GM10847 (cell line): ENCODE measurements around the gene MPP1.

ENCODE experiments used
- POLR2A ChIP-seq: IDR thresholded peaks from 2 replicates; pipeline ENCODE4 v1.6.1; 2011; ENCODE audit not compliant: insufficient read length; ENCODE audit errors: extremely low read depth

MPP1 gene

DNA sequence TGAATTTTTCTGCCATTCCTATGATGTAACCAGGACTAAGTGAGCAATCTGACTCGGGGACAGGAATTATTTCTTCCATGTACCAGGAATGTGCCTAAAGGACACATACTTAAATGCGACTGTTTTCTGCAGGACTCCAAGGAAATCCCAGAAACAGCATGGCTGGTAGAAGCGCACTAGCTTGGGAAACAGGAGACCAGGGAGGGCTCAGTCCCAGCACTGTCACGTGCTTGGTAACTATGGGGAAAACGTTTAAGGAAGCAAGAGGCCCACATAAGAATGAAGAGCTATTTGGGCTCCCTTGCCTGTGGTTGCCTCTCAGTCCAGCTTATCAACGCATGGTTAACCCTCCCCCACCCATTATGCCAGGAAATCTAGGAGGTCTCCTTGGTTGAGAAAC, 19.6 kb downstream of the MPP1 start:
- no peak for TF ChIP-seq POLR2A

DNA sequence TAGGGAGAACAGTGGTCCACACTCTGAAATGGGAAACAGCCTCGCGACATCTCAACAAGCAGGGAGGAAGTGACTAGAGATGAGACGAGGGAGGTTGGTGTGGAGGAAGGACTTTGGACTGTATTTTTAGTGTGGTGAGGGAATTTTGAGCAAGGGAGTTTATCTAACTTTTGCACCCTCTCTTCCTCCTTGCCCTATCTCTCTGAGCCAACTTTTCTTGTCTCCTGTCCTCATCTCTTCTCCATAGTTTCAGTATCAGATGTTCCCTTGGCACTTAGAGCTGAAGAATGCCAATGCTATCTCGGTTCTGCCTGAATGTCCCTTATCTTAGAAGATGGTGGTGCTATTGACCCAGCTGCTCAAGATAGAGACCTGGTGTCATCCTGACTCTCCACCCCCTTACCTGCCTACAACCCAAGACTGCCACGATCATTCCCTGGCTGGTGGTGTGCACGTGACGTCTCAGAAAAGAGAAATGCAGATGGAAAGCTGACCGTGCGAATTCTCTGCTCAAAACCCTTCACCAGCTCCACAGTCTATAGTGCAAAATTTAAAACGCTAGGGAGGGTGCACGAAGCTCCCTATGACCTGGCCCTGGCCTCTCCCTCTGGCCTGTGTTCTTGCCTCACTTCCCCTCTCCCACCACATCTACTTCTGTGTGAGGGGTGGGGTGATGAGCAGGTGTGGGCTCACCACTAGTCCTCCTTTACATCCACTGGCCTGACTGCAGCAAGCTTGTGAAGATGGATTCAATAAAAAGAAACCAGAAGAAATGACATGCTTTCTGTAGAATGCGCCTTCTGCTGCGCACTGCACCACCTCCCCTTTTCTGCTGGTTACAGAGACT, 20.9 kb downstream of the MPP1 start:
- no peak for TF ChIP-seq POLR2A

DNA sequence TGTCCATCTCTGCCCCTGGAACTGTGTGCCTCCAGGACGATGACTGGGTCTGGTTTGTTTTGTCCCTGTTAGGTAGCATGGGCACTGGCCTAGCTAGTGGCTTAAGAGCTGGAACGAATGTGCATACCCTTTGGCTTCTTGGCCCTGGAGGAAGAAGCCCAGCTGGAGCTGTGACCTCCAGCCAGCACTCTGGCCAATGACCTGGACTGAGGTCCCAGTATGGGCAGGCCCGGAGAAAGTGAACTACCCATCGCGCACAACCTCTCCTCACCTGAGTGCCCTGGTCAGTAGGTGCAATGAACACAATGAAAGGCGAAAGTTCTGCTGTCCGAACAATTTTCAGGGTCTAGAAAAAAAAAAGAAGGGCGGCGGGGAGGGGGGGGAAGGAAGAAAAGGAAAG, 24.3 kb downstream of the MPP1 start:
- TF ChIP-seq POLR2A: no peak

DNA sequence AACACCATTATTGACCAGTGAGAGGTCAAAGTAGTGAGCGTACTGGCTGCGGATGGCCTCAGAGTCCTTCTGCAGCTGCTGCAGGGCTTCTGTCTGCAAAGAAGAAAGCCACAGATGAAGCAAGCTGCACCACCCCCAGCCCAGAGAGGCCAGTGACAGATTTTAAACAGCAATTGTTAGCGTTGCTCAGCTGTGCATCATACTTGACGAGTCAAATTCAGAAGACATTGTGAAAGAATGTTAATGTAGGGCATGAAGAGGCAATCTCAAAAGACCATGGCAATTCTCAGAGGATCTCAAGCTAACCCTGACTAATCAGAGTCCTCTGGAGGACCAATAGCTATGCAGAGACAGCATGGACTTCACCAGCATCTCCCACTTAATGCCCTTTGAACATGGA, 26.0 kb downstream of the MPP1 start:
- no peak for TF ChIP-seq POLR2A

DNA sequence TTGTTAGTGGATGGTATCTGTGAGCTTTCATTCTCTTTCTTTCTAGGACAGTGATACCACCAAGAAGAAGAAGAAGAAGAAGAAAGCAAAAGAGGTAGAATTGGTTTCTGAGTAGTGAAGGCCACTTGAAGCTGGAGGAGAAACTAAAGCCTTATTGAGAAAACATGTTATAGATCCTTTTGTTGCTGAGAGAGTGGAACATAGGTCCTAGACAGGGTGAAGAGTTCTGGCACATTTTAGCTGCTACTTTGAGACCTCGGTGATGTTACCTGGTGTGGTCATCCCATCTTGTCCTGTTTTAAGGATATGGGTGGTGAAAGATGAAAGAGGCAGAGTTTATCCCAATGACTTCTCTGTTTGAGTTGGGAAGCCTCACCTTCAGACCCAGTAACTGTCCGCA, 28.5 kb downstream of the MPP1 start:
- no peak for TF ChIP-seq POLR2A

DNA sequence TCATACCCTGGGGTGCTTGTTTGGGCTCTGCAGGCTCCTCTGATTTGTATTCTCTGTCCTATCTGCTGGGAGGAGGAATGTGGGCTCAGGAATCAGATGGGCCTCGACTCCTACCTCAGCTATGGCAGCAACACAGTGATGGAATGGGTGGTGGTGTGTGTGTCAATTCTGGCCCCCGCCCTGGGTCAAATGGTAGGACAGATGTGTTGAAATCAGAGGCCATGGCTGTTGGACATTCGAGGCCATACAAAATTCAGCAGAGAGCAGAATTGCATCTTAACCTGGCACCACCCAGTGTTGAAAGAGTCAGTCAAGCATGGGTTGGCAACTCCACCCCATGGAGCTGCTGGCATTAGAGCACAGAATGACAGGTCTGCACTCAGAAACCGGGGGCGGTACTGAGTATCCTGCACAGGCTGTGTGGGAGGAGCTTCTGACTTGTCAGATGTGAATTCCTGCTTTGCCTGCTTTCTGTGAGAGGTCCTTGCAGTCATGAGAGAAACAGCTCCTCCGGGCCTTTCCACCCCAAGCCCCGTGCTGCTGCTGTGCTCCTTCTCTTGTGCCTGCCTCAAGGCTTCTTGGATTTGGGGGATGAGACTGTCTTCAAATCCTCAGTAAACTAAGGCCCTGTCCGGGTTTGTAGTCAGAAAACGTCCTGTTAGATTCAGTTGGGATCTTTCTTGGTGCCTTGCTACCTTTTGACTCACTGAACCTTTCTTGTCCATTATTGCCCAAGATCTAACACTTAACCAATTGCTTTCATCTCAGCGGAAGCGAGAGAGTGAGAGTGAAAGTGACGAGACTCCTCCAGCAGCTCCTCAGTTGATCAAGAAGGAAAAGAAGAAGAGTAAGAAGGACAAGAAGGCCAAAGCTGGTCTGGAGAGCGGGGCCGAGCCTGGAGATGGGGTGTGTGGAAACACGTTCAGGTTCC, 29.6 kb downstream of the MPP1 start:
- TF ChIP-seq POLR2A: no peak

DNA sequence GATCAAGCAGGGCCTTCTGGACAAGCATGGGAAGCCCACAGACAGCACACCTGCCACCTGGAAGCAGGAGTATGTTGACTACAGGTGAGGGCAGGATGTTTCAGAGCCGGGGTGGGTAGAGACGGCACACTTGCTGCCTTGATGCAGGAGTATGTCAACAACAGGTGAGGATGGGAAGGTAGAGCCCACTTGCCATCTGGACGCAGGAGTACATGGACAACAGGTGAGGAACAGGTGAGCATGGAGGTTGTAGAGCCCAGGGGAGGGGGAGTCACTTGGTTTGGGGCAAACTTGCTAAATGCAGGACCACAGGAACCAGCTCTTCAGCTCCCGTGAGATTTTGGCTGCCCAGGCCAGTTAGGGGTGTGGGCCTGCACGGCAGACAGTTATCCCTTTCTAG, 30.7 kb downstream of the MPP1 start:
- TF ChIP-seq POLR2A: no peak

DNA sequence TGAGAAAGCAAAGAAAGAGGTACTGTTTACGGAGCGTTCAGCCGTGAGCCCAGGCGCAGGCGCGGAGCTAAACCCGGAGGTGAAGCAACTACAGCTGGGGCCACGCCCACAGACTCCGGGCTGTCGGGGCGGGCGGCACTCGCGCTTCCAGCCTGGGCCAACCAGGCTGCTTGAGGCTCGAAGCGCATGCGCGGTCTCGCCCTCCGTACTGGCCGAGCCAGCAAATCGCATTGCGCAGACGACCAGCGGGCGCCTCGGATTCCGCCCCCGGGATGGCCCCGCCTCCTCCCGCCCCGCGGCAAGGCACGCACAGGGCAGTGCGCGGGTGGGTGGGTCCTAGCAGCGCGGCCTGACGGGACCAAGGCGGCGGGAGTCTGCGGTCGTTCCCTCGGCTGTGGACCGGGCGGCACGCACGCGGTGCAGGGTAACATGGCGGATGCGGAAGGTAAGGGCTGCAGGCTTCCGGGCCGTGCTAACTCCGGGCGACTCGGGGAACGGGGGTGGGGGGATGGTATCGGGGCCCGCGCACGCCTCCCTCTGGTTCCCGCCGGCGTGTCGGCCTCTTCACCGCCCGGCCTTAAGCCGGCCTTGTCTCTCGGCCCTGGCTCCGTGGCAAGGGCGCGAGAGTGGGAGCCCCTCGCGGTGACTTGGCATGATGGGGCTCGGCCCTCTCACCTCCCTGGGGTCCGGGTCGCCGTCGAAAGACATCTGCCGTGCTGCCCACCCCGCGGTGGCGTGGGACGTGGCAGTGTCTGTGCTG, 42.6 kb downstream of the MPP1 start, which contains the start of gene DKC1:
DKC1 (plus strand) TSS at position 328 of the 760 bp plus-strand sequence; CDS start at position 430, 102 bp downstream.
- peak; percentile 72 for TF ChIP-seq POLR2A

DNA sequence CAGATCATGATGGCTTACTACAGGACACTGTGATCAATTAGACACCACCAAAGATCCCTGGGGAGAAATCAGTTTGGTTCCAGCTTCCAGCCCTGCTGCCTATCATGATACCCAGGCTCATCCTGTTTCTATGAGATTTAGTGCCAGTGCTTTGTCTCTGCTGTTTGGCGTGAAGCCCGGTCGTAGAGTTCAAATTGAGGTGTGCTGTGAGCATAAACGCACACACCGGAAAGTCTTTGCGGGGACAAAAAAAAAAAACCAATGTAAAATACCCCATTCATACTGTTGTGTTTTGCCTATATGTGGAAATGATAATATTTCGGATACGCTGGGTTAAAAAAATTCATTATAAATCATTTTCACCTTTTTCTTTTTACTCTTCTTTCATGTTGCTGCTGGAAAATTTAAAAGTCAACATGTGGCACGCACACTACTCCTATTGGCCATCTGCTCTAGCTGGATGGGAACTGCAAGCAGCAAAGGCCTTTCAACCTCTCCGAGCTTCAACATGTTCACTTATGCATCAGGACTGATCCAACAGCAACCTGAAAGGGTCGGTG, 43.2 kb downstream of the MPP1 start:
- TF ChIP-seq POLR2A: no peak

DNA sequence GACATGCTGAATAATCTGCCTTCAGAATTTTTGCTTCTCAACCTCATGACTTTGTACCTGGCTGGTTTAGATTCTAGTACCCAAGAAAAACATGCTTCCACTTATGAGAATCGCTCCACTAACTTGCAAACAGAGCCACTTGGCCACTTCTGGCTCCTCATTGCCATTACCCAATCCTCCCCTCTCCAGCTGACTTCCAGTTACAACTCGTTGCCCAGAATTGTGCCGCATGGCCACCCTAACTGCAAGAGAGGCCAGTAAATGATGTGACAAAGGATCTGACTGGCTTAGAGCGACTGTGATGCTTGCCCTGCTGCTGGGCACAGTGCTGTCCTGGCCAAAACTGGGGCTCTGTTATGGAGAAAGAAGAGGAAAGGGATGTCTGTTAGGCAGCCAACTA, 46.6 kb downstream of the MPP1 start:
- TF ChIP-seq POLR2A: no peak

DNA sequence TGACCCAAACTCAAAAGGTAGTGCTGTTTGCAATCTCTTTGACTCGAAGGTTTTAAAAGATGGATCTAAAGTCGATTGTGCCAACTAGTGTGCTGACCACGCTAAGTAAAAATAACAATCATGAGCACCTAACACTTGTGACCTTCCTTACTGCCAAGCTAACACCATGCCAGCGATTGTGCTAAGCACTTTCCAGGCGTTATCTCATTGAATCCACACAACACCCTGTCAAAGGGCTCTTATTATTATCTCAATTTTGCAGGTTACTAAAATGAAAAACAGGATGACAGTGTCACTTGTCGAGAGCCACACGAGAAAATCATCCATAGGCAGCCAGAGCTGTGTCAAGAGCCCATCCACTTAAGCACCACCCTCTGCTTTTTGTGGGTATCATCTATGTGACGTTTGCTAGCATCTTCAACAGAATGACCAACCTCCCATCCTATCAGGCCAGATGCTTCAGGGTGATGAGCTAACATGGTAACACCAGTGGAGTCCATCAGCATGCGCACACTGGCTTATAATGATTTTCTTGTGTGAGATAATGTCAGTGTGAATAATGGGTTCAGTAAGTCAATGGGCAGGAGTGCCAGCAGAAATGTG, 53.5 kb downstream of the MPP1 start:
- no peak for TF ChIP-seq POLR2A

DNA sequence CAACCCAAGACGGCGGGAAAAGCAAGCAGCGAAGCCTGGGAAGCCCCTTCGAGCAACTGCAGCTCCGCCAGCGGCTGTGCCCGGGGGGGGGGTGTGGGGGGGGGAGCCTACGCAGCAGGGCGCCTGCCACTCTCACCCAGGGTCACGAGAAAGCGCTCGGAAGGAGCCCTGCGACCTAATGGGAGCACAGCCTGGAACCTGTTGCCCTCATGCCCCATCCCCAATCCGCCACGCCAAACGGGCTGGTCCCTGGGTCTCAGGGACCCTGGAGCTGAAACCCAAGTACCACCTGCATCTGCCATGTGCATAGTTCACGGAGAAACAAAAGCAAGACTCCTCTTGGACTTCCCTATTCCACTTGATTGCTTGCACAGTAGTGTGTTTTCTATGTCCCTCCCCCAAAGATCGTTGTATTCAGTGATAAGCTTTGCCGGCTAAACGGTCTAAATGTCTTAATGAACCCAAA, 54.0 kb downstream of the MPP1 start:
- TF ChIP-seq POLR2A: no peak

DNA sequence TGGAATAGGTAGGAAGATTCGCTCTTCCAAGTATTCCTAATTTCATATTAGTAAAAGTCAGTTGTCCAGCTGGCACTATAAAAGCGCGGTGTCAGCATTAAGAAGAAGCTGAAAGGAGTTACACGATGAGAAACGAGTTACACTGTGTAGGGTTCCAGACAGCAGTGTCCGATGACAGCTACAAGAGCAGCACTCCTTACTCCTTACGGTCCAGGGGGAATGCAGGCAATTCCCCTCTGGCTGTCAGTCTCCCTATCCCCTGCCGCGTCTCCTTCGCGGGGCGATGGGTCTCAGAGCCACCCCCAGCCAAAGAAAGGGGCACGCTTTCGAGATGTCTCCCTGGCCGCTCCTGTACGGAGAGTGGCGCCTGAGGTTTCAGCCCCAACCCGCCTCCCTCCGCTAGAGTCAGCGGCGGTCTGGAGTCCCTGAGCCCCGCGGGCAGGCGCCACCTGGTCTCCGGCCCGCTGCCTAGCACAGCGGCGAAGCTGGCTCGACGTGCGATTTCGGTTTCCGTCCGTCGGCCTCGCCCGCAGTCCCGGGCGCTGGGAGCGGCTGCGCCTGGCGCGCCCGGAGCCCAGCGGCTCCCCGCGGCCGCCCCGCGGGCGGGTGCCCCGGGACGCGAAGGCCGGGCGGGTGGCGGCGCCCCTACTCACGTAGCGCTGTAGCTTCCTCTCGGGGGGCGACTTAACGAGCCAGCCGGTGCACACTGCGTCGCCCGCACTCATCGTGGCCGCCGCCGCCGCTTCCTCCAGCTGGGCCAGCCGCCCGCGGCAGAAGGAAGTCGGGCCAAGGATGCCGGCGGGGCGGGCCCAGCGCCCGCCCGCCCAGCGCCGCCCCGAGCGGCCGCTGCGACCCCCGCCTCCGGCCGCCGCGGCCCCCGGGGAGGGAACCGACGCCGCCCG, 54.7 kb downstream of the MPP1 start, which contains the start of gene GAB3:
GAB3 (minus strand) TSS at position 777 of the 902 bp plus-strand sequence; CDS start at position 725, 52 bp downstream.
- no peak for TF ChIP-seq POLR2A

DNA sequence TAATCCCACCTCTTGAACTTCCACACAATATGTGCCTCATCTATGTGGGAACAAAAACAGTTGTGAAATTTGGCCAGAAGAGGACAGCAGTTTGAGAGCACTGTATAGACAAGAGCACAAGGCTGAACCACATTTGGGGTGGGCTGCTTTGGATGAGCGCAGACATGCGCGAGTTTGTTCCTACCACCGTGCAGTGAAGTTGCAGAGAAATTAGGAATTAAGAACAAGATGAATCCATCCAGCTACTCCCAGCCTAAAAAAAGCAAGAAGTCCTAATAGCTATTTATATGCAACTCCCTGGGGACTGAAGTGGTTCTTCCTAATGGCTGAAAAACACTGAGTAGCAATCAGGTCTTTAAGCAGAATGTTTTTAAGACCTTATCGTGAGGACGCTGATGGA, 55.4 kb downstream of the MPP1 start:
- TF ChIP-seq POLR2A: no peak
